NCI-H187 (cell line): ENCODE measurements around the gene FLACC1.
"Not testable (repeated sequence)": the region's sequence is repeated elsewhere in the genome, so short reads cannot be mapped to it uniquely, and the experiment has no call there.

Experiments
- DNase-seq, 2 experiments: peaks; one replicate each; lab custom pipeline; 2025; lab: John Stamatoyannopoulos, UW

FLACC1 gene, protein sequence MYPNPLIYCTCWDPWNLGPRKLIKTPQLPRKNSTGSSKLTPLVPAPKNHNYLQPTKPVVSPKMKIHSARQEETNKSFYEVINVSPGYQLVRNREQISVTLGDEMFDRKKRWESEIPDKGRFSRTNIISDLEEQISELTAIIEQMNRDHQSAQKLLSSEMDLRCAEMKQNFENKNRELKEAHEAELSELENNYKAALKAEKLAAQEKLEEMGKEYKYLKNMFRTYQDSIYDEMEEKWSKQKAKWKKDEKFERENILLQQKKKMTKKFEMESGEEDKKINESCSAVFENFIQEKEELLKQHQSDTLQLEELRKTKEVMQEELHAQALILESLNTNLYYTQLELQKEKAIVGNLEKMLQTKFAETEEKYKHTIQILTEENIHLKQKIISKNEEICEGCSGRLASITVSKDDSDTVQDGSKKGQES

GRCh38 chr2:201357221-201357620 lies at the start of gene FLACC1:
Gene FLACC1, minus strand, starts transcription at chr2:201357345. Its CDS starts 5,941 bp downstream, at chr2:201351404.
- DNase-seq: no peak

- no peak for DNase-seq
Measured at GRCh38 chr2:201406077-201406662, 49.0 kb upstream of the FLACC1 start.

GRCh38 chr2:201404699-201405280 lies 47.6 kb upstream of the FLACC1 start:
- no peak for DNase-seq

GRCh38 chr2:201403880-201404279 lies 46.7 kb upstream of the FLACC1 start:
- no peak for DNase-seq

DNA sequence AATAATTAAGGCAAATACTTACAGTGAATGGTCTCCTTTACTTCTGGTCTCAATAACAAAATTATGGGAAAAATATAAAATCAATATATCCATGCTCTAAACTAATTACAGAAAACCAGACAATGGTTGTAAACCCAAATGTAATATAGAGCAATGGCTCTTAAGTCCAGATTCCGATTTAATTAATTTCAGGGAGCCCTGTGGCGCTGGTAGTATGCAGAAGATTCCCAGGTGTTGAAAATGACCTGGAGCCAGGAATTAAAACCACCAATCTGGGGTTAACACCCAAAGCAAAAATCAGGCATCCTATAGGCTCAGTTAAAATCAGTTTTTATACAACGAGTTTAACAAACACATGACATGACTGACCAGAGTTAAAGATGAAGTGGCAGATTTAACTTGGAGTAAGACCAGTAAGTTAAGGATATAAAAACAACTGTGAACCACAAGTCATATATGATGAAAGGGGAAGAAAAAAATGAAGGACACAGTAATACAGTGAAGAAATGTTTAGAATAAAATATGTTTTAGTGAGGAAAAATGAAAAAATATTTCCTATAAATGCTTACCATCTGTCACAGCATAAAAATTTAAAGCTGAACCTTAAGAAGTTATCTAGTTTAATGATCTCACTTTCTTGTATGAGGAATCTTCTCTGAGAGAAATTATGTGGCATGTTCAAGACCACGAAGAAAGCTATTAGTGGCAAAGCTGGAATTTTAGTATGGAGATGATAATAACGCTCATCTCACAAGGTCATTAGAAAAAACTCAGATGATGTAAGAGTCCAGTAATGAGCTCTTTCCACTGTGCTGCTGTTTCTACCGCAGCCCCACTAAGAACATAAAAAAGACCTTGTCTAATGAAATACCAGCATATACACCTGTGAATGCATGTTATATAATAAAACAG lies 45.8 kb upstream of the FLACC1 start:
- DNase-seq: no peak

GRCh38 chr2:201401815-201402214 lies 44.7 kb upstream of the FLACC1 start:
- DNase-seq: no peak

GRCh38 chr2:201396595-201396994 lies 39.5 kb upstream of the FLACC1 start:
- no peak for DNase-seq

DNA sequence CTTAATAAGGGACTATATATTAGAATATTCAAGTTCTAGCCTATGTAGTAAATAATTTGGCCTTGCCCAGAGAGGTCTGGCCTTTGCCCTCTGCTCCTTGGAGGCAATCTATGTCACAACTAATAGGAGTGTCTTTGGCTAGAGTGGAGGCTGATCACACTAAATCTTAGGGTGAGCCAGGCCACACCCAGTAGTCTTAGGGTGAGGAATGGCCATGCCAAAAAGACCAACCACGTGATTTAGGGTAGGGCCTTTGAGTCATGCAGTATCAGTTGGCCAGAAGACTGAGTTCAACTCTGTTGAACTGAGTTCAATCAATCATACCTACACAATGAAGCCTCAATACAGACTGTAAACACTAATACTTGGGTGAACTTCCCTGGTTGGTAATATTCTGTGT lies 26.0 kb upstream of the FLACC1 start:
- no peak for DNase-seq

- DNase-seq: no peak
Measured at GRCh38 chr2:201378496-201379397, 21.6 kb upstream of the FLACC1 start.

DNA sequence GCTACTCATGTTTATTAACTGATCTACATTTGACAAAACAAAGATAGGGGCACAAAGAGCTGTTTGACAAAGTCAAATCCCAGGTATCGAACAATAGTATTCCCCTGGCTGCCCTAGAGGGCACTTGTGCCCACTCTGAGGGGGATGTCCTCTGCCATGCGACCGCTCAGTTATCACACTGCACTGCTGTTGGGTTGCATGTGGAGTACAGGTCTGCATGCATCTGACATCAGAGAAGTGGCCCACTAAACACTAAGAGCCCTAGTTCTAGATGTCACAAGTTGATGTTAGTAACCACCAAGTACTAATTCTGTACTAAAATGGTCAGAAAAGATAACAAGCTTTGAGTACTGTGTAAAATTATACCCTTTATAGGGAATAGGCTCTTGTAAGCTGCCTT lies 20.1 kb upstream of the FLACC1 start:
- no peak for DNase-seq

DNA sequence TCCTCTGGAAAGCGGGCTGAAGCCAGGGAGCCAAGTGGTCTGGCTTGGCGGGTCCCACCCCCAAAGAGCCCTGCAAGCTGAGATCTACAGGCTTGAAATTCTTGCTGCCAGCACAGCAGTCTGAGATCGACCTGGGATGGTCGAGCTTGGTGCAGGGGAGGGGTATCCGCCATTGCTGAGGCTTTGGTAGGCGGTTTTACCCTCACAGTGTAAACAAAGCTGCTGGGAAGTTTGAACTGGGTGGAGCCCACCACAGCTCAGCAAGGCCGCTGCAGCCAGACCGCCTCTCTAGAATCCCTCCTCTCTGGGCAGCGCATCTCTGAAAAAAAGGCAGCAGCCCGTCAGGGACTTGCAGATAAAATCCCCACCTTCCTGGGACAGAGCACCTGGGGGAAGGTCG lies 12.6 kb upstream of the FLACC1 start:
- no peak for DNase-seq

GRCh38 chr2:201369318-201369717 lies 12.2 kb upstream of the FLACC1 start:
- not testable (repeated sequence) for DNase-seq

GRCh38 chr2:201366146-201366545 lies 9.0 kb upstream of the FLACC1 start:
- DNase-seq: no peak

DNA sequence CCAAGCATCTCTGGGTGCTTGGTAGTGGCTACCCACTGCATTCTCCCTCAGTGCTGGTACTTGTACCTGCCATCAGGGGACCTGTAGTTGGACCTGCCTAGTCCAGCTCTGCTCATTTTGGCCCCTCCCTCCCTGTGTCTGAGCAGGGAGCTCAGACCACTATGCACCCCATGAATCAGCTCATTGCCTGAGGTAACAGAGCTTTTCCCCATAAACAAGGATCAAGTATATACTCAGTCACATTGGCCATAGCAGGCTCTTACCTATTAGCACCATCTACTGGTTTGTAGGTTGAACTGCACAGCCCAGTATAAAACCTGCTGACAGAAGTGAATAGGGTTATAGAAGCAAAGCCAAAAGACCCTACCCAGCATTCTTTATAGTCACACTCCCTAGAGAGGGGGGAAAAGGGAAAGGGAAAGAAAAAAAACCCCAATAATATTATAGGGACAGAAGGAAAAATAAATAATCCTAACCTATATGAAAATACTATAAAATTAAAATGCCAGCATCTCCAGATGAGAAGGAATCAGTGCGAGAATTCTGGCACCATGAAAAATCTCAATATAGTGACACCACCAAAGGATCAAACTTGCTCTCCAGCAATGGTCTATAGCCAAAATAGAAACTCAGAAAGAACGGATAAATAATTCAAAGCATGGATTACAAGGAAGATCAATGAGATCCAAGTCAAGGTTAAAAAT lies 6.9 kb upstream of the FLACC1 start:
- no peak for DNase-seq

- DNase-seq: no peak
Measured at GRCh38 chr2:201362396-201362795, 5.3 kb upstream of the FLACC1 start.

GRCh38 chr2:201361078-201361733 lies 4.1 kb upstream of the FLACC1 start:
- no peak for DNase-seq

GRCh38 chr2:201360256-201360655 lies 3.1 kb upstream of the FLACC1 start:
- no peak for DNase-seq

- DNase-seq: no peak
Measured at GRCh38 chr2:201358684-201359083, 1.5 kb upstream of the FLACC1 start.

GRCh38 chr2:201353116-201353515 lies 4.0 kb downstream of the FLACC1 start:
- no peak for DNase-seq

DNA sequence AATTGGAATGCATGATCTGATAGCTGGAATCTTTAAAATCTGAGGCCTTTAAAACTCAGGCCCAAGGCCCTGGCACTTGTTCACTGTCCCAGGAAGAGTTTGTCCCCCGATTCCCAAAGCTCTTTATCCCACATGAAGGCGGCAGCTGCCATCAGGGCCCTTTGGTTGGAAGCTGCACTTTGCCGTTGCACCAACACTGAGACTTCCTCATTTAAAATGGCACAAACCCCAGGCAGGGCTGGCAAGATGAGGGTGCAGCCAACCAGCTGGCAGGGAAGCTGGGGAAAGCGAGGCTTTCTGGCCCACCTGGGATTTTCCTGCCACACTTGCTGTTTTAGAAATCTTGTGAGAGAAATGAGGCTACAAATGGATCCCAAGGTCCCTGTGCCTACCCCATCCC lies 6.3 kb downstream of the FLACC1 start:
- no peak for DNase-seq
